A204.1 (cell line): ENCODE data around the gene RAD51B.

Experiments used
- FAIRE-seq: peaks from 2 replicates; lab custom pipeline; 2012; peaks lifted over from hg19 to GRCh38; lab: Jason Lieb, UNC

RAD51B gene

GRCh38 chr14:68148276-68148675, 328.7 kb downstream of the RAD51B start:
- FAIRE-seq, result no peak

GRCh38 chr14:68148763-68149162, 329.2 kb downstream of the RAD51B start:
- FAIRE-seq, result no peak

GRCh38 chr14:68153275-68153674, 333.7 kb downstream of the RAD51B start:
- FAIRE-seq, result no peak

- no peak for FAIRE-seq
These were observed 334.7 kb downstream of the RAD51B start for GRCh38 chr14:68154275-68154674.

GRCh38 chr14:68157971-68158371, 338.4 kb downstream of the RAD51B start:
- FAIRE-seq, result no peak

- FAIRE-seq, result no peak
These were observed 339.1 kb downstream of the RAD51B start for GRCh38 chr14:68158640-68159039.

GRCh38 chr14:68159701-68160633, 340.4 kb downstream of the RAD51B start:
- FAIRE-seq, result no peak

- no peak for FAIRE-seq
These were observed 341.4 kb downstream of the RAD51B start for GRCh38 chr14:68160779-68161546.

DNA sequence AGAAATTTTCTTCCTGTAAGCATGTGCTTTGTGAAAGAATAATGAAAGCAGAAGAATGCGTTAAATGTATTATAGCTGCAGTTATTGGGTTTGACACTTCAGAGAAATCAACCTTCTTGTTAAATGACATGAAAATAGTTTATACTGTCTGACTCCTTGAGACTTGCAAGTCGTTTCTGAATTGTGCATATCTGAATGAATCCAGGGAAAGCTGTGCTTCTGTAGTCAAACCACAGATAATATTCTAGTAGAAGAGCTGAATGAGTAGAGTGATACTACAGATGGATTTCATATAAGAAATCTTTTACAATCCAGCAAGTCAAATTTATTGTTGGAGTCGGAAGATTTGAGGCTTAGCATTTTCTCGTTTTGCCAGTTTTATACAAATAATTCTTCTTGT, 343.3 kb downstream of the RAD51B start:
- no peak for FAIRE-seq

DNA sequence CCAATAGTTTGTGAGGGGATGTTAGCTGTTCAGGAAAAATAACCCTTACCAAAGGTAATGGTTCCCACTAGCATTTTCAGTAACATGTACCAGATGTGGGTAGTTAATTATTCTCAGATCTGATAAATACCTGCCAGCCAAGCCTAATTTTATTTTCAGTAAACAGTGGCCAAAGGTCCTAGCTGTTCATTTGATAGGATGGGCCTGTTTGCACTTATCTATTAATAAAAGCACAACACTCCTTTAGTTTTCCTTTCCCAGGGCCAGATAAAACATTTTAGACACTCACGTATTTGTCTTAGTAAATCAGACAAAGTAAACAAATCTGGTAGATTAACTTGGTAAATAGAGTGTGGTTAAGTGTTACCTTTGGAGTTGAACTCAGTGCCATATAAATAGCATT, 345.1 kb downstream of the RAD51B start:
- no peak for FAIRE-seq

DNA sequence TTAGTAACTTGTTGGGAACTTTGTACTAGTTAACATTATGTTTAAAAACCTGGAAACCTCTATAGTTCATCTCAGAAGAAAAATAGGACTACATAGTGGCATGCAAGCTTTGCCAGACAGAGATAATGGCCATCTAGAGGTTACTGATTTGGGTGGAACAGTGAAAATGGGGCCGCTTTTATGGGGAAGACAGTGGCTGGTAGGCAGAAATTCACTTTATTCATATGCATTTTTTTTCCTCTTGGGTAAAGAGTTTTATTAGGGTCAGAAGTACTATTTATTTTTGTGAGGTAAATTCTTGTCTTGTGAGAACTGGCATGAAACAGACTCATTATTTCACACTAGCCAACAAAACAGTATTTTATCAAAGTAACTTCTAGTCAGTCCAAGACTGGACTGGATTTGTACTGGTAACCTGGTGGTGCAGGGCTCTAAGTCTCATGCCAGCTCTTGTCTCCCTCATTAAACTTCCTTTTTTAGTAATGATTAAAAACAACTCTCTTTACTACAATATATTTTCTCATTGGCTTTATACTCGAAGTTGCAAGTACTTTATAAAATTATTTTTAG, 345.8 kb downstream of the RAD51B start:
- FAIRE-seq, result no peak

GRCh38 chr14:68166731-68167382, 347.3 kb downstream of the RAD51B start:
- FAIRE-seq, result no peak

GRCh38 chr14:68167383-68168087, 348.0 kb downstream of the RAD51B start:
- no peak for FAIRE-seq

- no peak for FAIRE-seq
These were observed 349.0 kb downstream of the RAD51B start for GRCh38 chr14:68168460-68169109.

DNA sequence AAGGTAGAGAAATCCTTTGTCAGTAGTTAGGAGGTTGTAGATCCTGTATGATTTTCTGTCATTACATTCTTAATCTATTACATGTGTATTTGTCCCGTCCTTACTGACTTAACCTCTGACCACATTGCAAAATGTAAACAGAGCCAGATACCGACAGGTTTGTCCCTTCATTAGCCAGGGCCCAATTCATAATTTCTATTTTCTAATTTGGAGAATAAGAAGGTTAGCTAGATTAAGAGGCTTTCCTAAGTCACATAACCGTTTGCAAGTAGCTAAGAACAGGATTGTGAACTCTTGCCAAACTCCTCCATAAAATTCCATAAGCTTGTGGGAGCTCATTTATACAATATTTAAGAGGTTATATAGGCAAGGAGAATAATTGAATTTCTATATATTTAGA, 352.6 kb downstream of the RAD51B start:
- no peak for FAIRE-seq

GRCh38 chr14:68172627-68173026, 353.0 kb downstream of the RAD51B start:
- FAIRE-seq, result no peak

GRCh38 chr14:68173227-68173972, 353.8 kb downstream of the RAD51B start:
- no peak for FAIRE-seq

GRCh38 chr14:68174446-68174845, 354.9 kb downstream of the RAD51B start:
- FAIRE-seq, result no peak

DNA sequence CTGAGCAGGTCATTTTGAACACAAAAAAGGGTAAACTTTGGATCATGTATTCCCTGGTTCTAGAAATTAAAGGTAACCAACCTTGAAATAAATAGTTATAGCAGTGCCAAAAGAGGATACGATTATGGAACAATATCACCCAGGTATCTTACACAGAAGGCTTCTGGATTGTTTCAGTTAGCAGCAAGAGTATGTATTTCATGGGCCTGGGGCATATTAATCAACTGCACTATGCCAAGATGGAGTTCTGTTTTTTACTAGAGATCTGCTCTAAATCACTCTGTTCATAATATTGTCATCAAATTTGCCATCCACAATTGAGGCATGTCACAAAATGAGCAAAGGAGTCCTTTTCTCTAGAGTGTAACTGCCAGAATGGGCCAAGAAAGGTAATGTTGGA, 357.1 kb downstream of the RAD51B start:
- no peak for FAIRE-seq

DNA sequence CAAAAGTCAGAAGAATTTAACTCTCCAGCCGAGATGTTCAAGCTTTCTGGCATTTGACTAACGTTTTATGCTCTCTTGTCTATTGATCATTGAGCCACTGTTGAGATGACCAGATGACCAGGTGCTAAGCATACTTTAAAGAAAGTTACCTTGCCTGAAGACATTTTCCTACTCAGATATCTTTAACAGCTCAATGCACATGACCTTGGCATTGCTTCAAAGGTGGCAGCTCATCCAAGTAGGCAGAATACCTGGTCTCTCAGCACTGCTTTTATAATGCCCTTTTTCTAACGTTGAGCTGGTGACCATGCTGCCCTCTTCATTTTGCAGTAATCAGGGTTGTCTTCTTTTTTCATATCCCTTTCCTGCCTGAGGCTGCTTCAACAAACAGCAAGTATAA, 358.1 kb downstream of the RAD51B start:
- FAIRE-seq, result no peak

DNA sequence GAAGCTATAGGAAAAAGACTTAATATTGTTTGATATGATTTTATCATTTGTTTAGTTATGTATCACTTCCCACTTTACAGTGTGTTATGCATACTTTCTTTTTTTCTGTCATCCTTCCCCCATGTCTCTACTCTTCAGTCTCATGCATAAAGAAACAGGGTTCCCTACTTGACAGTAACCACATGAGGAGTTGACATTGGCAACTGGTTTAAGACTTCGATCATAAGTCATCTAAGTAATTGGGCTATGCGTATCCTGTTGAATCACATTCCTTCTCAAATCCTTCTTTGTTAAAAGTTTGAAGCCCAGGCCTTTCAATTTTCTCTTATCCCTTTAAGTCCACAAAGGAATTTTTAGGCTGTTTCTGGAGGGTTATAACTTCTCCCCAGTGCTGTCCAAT, 358.7 kb downstream of the RAD51B start:
- FAIRE-seq, result no peak
